Stimulated activated CD4-positive, alpha-beta T cell treated with anti-CD3 and anti-CD28 coated beads, Interleukin-2, amount 100 ng/mL, for 48 hours (primary cell): ENCODE data around the gene NKAPD1.
"Not testable (repeated sequence)": the region's sequence is repeated elsewhere in the genome, so short reads cannot be mapped to it uniquely, and the experiment has no call there.

Experiments
- DNase-seq, 2 donors: peaks; one replicate each; pipeline ENCODE4 v3.0.0-alpha.2; 2020

NKAPD1 gene

GRCh38 chr11:112073941-112074811 is at the start of gene NKAPD1, which contains the start of gene PIH1D2:
Gene NKAPD1, plus strand, starts transcription at chr11:112074299. Its CDS starts 1,276 bp downstream, at chr11:112075575.
Gene PIH1D2, minus strand, starts transcription at chr11:112074017. Its CDS starts 843 bp downstream, at chr11:112073174.
- peak; percentile 69 to 71 for DNase-seq

GRCh38 chr11:112024773-112025678 is 49.1 kb upstream of the NKAPD1 start, which contains the start of gene DLAT:
Gene DLAT, plus strand, starts transcription at chr11:112025408. Its CDS starts 65 bp downstream, at chr11:112025473.
- peak; percentile 74 to 79 for DNase-seq

GRCh38 chr11:112025707-112026106 is 48.4 kb upstream of the NKAPD1 start:
- no peak for DNase-seq

- DNase-seq, result not testable (repeated sequence)
These were observed 47.2 kb upstream of the NKAPD1 start for GRCh38 chr11:112026784-112027410.

- no peak for DNase-seq
These were observed 44.6 kb upstream of the NKAPD1 start for GRCh38 chr11:112029460-112029859.

GRCh38 chr11:112033902-112034301 is 40.2 kb upstream of the NKAPD1 start:
- no peak for DNase-seq

- no peak for DNase-seq
These were observed 36.6 kb upstream of the NKAPD1 start for GRCh38 chr11:112037527-112037926.

GRCh38 chr11:112042161-112042960 is 31.7 kb upstream of the NKAPD1 start:
- no peak for DNase-seq

GRCh38 chr11:112042961-112043304 is 31.2 kb upstream of the NKAPD1 start:
- no peak for DNase-seq

- no peak for DNase-seq
These were observed 29.1 kb upstream of the NKAPD1 start for GRCh38 chr11:112044961-112045360.

GRCh38 chr11:112046647-112047046 is 27.5 kb upstream of the NKAPD1 start:
- not testable (repeated sequence) for DNase-seq

- not testable (repeated sequence) for DNase-seq
These were observed 25.8 kb upstream of the NKAPD1 start for GRCh38 chr11:112048256-112048655.

- DNase-seq, result no peak
These were observed 24.3 kb upstream of the NKAPD1 start for GRCh38 chr11:112049777-112050176.

- DNase-seq, result no peak
These were observed 23.4 kb upstream of the NKAPD1 start for GRCh38 chr11:112050721-112051120.

GRCh38 chr11:112051768-112052167 is 22.3 kb upstream of the NKAPD1 start:
- DNase-seq, result no peak

GRCh38 chr11:112057170-112057569 is 16.9 kb upstream of the NKAPD1 start:
- no peak for DNase-seq

GRCh38 chr11:112058103-112058502 is 16.0 kb upstream of the NKAPD1 start:
- no peak for DNase-seq

- DNase-seq, result no peak
These were observed 11.2 kb upstream of the NKAPD1 start for GRCh38 chr11:112062923-112063322.

- DNase-seq, result peak in 1 of 2 donors; percentile 17
These were observed 8.6 kb downstream of the NKAPD1 start for GRCh38 chr11:112082729-112083128.

- peak; percentile 23 to 30 for DNase-seq
These were observed 11.8 kb downstream of the NKAPD1 start for GRCh38 chr11:112085822-112086421.

GRCh38 chr11:112086422-112087191 is 12.5 kb downstream of the NKAPD1 start, which contains the start of the genes SDHD and TIMM8B:
Gene SDHD, plus strand, starts transcription at chr11:112086873. Its CDS starts 35 bp downstream, at chr11:112086908.
Gene TIMM8B, minus strand, starts transcription at chr11:112086756. Its CDS starts 33 bp downstream, at chr11:112086723.
- peak; percentile 92 to 93 for DNase-seq
